ENCODE measurements around the gene RIN3. TPM values are rescaled to one million over a fixed set of nuclear protein-coding genes. Genes with fewer than 3 reads are reported as not detected.

Gene RIN3
- total and polyA plus RNA-seq, 8 donors, result 13.8 to 54.8 (median 18.0) TPM

GRCh38 chr14:92651758-92652406 is 138.3 kb downstream of the RIN3 start:
- Histone ChIP-seq H3K36me3 (peaks cover 0 to 22% of the 10 kb centered on the region in 2 donors), H3K9me3 (no peaks in the 10 kb centered on the region), H3K4me1 (peaks cover 20 to 84% of the 10 kb centered on the region in 2 donors), H3K27me3 (no peaks in the 10 kb centered on the region), H3K27ac (peak overlapping the region; percentile 81 to 87), H3K4me3 (peak overlapping the region in 1 of 2 donors; percentile 64)
- ATAC-seq, result peak; percentile 14
- intact Hi-C loops (cut with DNase I), result no loop called here
- peak in 2 of 4 donors; percentile 85 to 95 for DNase-seq
- no peak for TF ChIP-seq CTCF (IDR thresholded peaks at IDR 0.05)

GRCh38 chr14:92652413-92653151 is 139.0 kb downstream of the RIN3 start:
- DNase-seq (peak in 1 of 4 donors; percentile 81), ATAC-seq (no peak)
- Histone ChIP-seq H3K27ac (peak overlapping the region; percentile 81 to 87), H3K4me1 (peaks cover 20 to 84% of the 10 kb centered on the region in 2 donors), H3K27me3 (no peaks in the 10 kb centered on the region), H3K9me3 (no peaks in the 10 kb centered on the region), H3K36me3 (peaks cover 0 to 22% of the 10 kb centered on the region in 2 donors), H3K4me3 (peak overlapping the region; percentile 16 to 64)
- intact Hi-C loops (cut with DNase I), result no loop called here
- TF ChIP-seq CTCF (IDR thresholded peaks at IDR 0.05), result no peak

DNA sequence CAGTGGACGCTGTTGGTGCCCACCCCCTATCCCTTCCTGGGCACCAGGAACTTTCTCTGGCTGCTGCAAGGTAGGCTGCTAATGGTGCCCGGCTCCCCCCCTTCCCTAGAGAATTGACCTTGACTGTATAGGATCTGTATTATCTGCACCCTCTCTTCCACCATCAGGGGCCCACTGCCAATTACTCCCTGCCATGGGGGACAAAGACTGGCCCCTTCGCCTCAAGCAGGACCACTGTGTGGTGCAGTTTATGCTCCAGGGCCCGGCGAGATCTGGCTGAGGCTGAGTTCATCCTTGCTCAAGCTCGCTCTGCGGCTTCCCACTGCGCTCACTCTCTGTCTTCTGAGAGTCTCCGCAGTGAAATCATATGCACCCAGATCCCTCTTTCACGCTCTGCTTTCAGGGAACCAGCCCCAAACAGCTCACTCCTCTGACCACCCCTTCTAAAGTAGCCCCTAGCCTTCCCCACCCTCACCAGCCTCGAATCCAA is 139.6 kb downstream of the RIN3 start:
- Histone ChIP-seq H3K27ac (peak overlapping the region; percentile 81 to 87), H3K4me3 (peak overlapping the region; percentile 3 to 64), H3K36me3 (peaks cover 0 to 24% of the 10 kb centered on the region in 2 donors), H3K4me1 (peaks cover 14 to 84% of the 10 kb centered on the region in 2 donors), H3K27me3 (no peaks in the 10 kb centered on the region), H3K9me3 (no peaks in the 10 kb centered on the region)
- no peak for TF ChIP-seq CTCF (IDR thresholded peaks at IDR 0.05)
- ATAC-seq, result no peak
- intact Hi-C loops (cut with DNase I), result no loop called here
- DNase-seq, result peak in 1 of 4 donors; percentile 84

DNA sequence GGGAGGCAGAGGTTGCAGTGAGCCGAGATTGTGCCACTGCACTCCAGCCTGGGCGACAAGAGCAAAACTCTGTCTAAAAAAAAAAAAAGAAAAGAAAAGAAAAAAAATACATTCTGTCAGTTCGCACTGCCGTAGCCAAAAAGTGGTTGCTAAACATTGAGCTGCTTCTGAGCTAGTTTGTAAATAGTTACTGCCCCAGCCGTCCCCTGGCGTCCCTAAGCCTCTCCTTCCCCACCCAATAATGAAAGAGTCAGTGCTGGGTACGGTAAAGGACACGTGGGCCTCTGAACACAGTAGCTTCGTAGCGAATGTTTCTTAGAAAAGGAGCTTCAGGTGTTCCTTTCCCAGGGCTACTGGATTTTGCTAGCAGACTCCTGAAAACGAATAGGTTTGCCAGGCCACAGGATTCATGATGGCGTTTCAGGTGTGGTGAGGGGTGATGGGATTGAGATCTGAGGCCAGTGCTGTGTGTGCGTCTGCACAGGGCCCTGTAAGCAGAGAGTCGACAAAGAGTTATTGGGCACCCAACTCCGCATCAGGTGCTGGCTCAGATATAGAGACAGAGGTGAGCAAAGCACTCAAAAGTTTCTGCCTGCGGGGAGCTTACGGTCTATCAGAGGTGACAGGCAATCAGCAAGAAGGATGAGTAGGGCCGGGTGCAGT is 140.8 kb downstream of the RIN3 start:
- peak overlapping the region in 1 of 2 donors; percentile 87 for H3K27ac ChIP-seq
- H3K27me3 ChIP-seq, result no peaks in the 10 kb centered on the region
- H3K9me3 ChIP-seq, result no peaks in the 10 kb centered on the region
- no peak for TF ChIP-seq CTCF (IDR thresholded peaks at IDR 0.05)
- peaks cover 12 to 84% of the 10 kb centered on the region in 2 donors for H3K4me1 ChIP-seq
- peak overlapping the region in 1 of 2 donors; percentile 64 for H3K4me3 ChIP-seq
- intact Hi-C loops (cut with DNase I), result no loop called here
- ATAC-seq, result no peak
- no peak for DNase-seq
- H3K36me3 ChIP-seq, result peaks cover 0 to 28% of the 10 kb centered on the region in 2 donors
